HEK293 (cell line): ENCODE measurements around the gene CLDN6.
A peak's percentile ranks its signal among the peaks of the same experiment; 100 is the strongest.

ENCODE experiments used
- CTCF ChIA-PET: fragments of 350-600 bp; formaldehyde crosslinking; extraction: SDS; loops from one replicate; lab custom pipeline; 2021; ENCODE audit warnings: antibody characterized with exemption; lab: Yijun Ruan, JAX
- POLR2A ChIA-PET: fragments of 300-600 bp; formaldehyde crosslinking; extraction: SDS; loops from one replicate; lab custom pipeline; 2020; ENCODE audit warnings: antibody characterized with exemption, inconsistent platforms; lab: Yijun Ruan, JAX
- H3K27ac ChIP-seq: fragments of 200-500 bp; sonication (Bioruptor generic); 2 replicates; pipeline ENCODE4 v1.5.1; 2014; ENCODE audit warnings: low read depth, low read length, control low read depth, inconsistent platforms; ENCODE audit errors: extremely low read depth
- H3K36me3 ChIP-seq, 2 experiments: fragments of 200-500 bp in 1 of 2; sonication (Bioruptor generic) in 1 of 2; 1 replicate in 1 of 2; 2 replicates in 1 of 2; pipeline ENCODE4 v1.5.1; 2014 to 2017; ENCODE audit warnings: inconsistent platforms in 2 of 2, low read length in 2 of 2; ENCODE audit not compliant: control insufficient read depth in 2 of 2, insufficient read depth in 1 of 2
- H3K4me1 ChIP-seq: fragments of 200-500 bp; sonication (Bioruptor generic); 2 replicates; pipeline ENCODE4 v1.5.1; 2014; ENCODE audit warnings: mild to moderate bottlenecking, low read length, inconsistent platforms; ENCODE audit not compliant: control insufficient read depth, insufficient read depth
- H3K4me3 ChIP-seq: 2 replicates; pipeline ENCODE4 v1.5.1; 2011; ENCODE audit warnings: low read depth, mild to moderate bottlenecking, control low read depth, low read length, moderate library complexity
- H3K9me3 ChIP-seq: fragments of 200-500 bp; sonication (Bioruptor generic); 2 replicates; pipeline ENCODE4 v1.5.1; 2014; ENCODE audit warnings: low read depth, low read length, inconsistent platforms; ENCODE audit not compliant: control insufficient read depth, insufficient read depth
- AEBP2 ChIP-seq: fragments of 450-650 bp; formaldehyde crosslinking; IDR thresholded peaks from 2 replicates; pipeline ENCODE4 v1.5.1; 2016; ENCODE audit warnings: missing biosample characterization, missing genetic modification characterization, borderline replicate concordance
- GFI1B ChIP-seq: fragments of 450-650 bp; formaldehyde crosslinking; IDR thresholded peaks from 2 replicates; pipeline ENCODE4 v1.5.1; 2016; ENCODE audit warnings: missing biosample characterization, missing genetic modification characterization
- GLI4 ChIP-seq: fragments of 450-650 bp; formaldehyde crosslinking; IDR thresholded peaks from 2 replicates; pipeline ENCODE4 v1.5.1; 2016; ENCODE audit warnings: missing biosample characterization, missing genetic modification characterization
- PRDM10 ChIP-seq: fragments of 450-650 bp; formaldehyde crosslinking; IDR thresholded peaks from 2 replicates; pipeline ENCODE4 v1.5.1; 2016; ENCODE audit warnings: missing biosample characterization, missing genetic modification characterization
- PRDM6 ChIP-seq: fragments of 450-650 bp; formaldehyde crosslinking; IDR thresholded peaks from 2 replicates; pipeline ENCODE4 v1.5.1; 2017; ENCODE audit warnings: missing biosample characterization, missing genetic modification characterization
- SP3 ChIP-seq: fragments of 450-650 bp; formaldehyde crosslinking; IDR thresholded peaks from 2 replicates; pipeline ENCODE4 v1.5.1; 2016; ENCODE audit warnings: missing biosample characterization, missing genetic modification characterization
- ZBTB10 ChIP-seq: fragments of 450-650 bp; formaldehyde crosslinking; IDR thresholded peaks from 2 replicates; pipeline ENCODE4 v1.5.1; 2016; ENCODE audit warnings: missing biosample characterization, missing genetic modification characterization
- ZNF10 ChIP-seq: fragments of 450-650 bp; formaldehyde crosslinking; IDR thresholded peaks from 2 replicates; pipeline ENCODE4 v1.5.1; 2017; ENCODE audit warnings: missing biosample characterization, missing genetic modification characterization
- ZNF394 ChIP-seq: fragments of 450-650 bp; formaldehyde crosslinking; IDR thresholded peaks from 2 replicates; pipeline ENCODE4 v1.5.1; 2016; ENCODE audit warnings: missing biosample characterization, missing genetic modification characterization, mild to moderate bottlenecking, moderate library complexity, borderline replicate concordance
- ZNF626 ChIP-seq: fragments of 450-650 bp; sonication (Bioruptor Pico); formaldehyde crosslinking; IDR thresholded peaks from 2 replicates; pipeline ENCODE4 v1.5.1; 2018; ENCODE audit warnings: missing biosample characterization, missing genetic modification characterization, inconsistent platforms
- ZNF645 ChIP-seq: fragments of 450-650 bp; formaldehyde crosslinking; IDR thresholded peaks from 2 replicates; pipeline ENCODE4; 2016; ENCODE audit warnings: missing biosample characterization, missing genetic modification characterization
- ZNF76 ChIP-seq: fragments of 450-650 bp; formaldehyde crosslinking; IDR thresholded peaks from 2 replicates; pipeline ENCODE4; 2016; ENCODE audit warnings: low read depth, missing biosample characterization, missing genetic modification characterization, borderline replicate concordance
- ZNF830 ChIP-seq: fragments of 450-650 bp; IDR thresholded peaks from 2 replicates; pipeline ENCODE4 v1.5.0; 2018; ENCODE audit warnings: missing biosample characterization, missing genetic modification characterization, low read depth, mild to moderate bottlenecking, moderate library complexity
- ZSCAN5A ChIP-seq: fragments of 450-650 bp; formaldehyde crosslinking; IDR thresholded peaks from 2 replicates; pipeline ENCODE4 v1.5.1; 2016; ENCODE audit warnings: missing biosample characterization, missing genetic modification characterization

Gene CLDN6

GRCh38 chr16:2969545-2970521, 48.1 kb downstream of the CLDN6 start (continued):
- no peak for TF ChIP-seq ZSCAN5A (tag by site-specific recombination)
- peak; percentile 81 for TF ChIP-seq PRDM10 (tag by site-specific recombination)
- TF ChIP-seq ZNF76 (tag by site-specific recombination): no peak
- no peak for TF ChIP-seq GLI4 (tag by site-specific recombination)
- TF ChIP-seq ZNF394 (tag by site-specific recombination): peak; percentile 37; the same call in 1 of the 2 replicates
- no peak for TF ChIP-seq PRDM6
- no peak for TF ChIP-seq ZNF626 (tag by site-specific recombination)

GRCh38 chr16:2968738-2969544, 49.0 kb downstream of the CLDN6 start, which contains the start of gene PAQR4:
TSS of gene PAQR4 (plus strand) at chr16:2969348. CDS start at chr16:2969675, 327 bp downstream.
- peak within 1 kb of the TSS; percentile 80 for H3K27ac ChIP-seq
- POLR2A ChIA-PET: interaction anchor here (1.2 to 2.4 kb wide), 6 partner anchors 9 to 59 kb away, joined by 3 to 19 read pairs (median 6); partner anchors contain the start of genes PKMYT1 and TNFRSF12A
- H3K36me3 ChIP-seq: peaks cover 0 to 31% of the 10 kb centered on the region in 2 experiments; a peak in 1 of 3 replicates
- TF ChIP-seq AEBP2 (no peak), ZNF830 (tag by site-specific recombination) (no peak), ZNF10 (tag by site-specific recombination) (0 out of 2 replicates have a peak, but pooled peaks have one; percentile 4), ZBTB10 (no peak), GFI1B (tag by site-specific recombination) (no peak), ZNF76 (tag by site-specific recombination) (0 out of 2 replicates have a peak, but pooled peaks have one; percentile 28), SP3 (peak; percentile 84), PRDM10 (tag by site-specific recombination) (peak; percentile 95), ZNF645 (no peak)

More at GRCh38 chr16:2968738-2969544, 49.0 kb downstream of the CLDN6 start, which contains the start of gene PAQR4:
- CTCF ChIA-PET: interaction anchor here (0.6 to 2.0 kb wide), 8 partner anchors 8 to 63 kb away, joined by 3 to 12 read pairs (median 5); partner anchors contain the start of gene PKMYT1
- peak within 1 kb of the TSS; percentile 74 for H3K4me3 ChIP-seq
- H3K4me1 ChIP-seq: peaks cover 12% of the 10 kb centered on the region
- no peaks in the 10 kb centered on the region for H3K9me3 ChIP-seq
